AG04449 (cell line): ENCODE results near the gene KNTC1.

Experiments used
- CTCF ChIA-PET: fragments of 350-600 bp; formaldehyde crosslinking; extraction: SDS; loops from one replicate; lab custom pipeline; 2021; ENCODE audit warnings: antibody characterized with exemption; lab: Yijun Ruan, JAX
- POLR2A ChIA-PET: fragments of 400-600, 350-600 bp; formaldehyde crosslinking; extraction: SDS; loops from one replicate; lab custom pipeline; 2020; ENCODE audit warnings: antibody characterized with exemption, inconsistent platforms; lab: Yijun Ruan, JAX
- DNase-seq: peaks from one replicate; pipeline ENCODE4 v3.0.0-alpha.2; 2010; ENCODE audit warnings: low read depth, low spot score
- H3K4me3 ChIP-seq: 2 replicates; pipeline ENCODE4 v1.5.1; 2011; ENCODE audit warnings: low read depth, mild to moderate bottlenecking, control low read depth, low read length
- CTCF ChIP-seq: IDR thresholded peaks from one replicate; pipeline ENCODE4 v1.5.1; 2011; ENCODE audit warnings: mild to moderate bottlenecking, moderate library complexity, low read length, control low read depth, inconsistent platforms; ENCODE audit not compliant: insufficient read depth; ENCODE audit errors: missing control alignments

Gene KNTC1

GRCh38 chr12:122537021-122537420, 10.0 kb downstream of the KNTC1 start:
- TF ChIP-seq CTCF: no peak
- no peak for DNase-seq
- no peak overlapping the region for H3K4me3 ChIP-seq
- CTCF ChIA-PET: interaction anchor here (0.8 kb wide), 1 partner anchor 25 kb away, joined by 3 read pairs; no protein-coding TSS in a partner anchor
- POLR2A ChIA-PET: no interaction called here

- POLR2A ChIA-PET: no interaction called here
- TF ChIP-seq CTCF: no peak
- no peak overlapping the region for H3K4me3 ChIP-seq
- CTCF ChIA-PET: interaction anchor here (1.1 to 2.4 kb wide), 3 partner anchors 12 to 139 kb away, joined by 3 to 7 read pairs (median 5); no protein-coding TSS in a partner anchor
- no peak for DNase-seq
Measured at GRCh38 chr12:122538496-122538895, 11.4 kb downstream of the KNTC1 start.

GRCh38 chr12:122544537-122544936, 17.5 kb downstream of the KNTC1 start:
- H3K4me3 ChIP-seq: no peak overlapping the region
- DNase-seq: no peak
- POLR2A ChIA-PET: no interaction called here
- no peak for TF ChIP-seq CTCF
- CTCF ChIA-PET: no interaction called here

GRCh38 chr12:122545855-122546254, 18.8 kb downstream of the KNTC1 start:
- POLR2A ChIA-PET: no interaction called here
- CTCF ChIA-PET: no interaction called here

GRCh38 chr12:122547330-122547729, 20.3 kb downstream of the KNTC1 start:
- no peak overlapping the region for H3K4me3 ChIP-seq
- TF ChIP-seq CTCF: no peak
- POLR2A ChIA-PET: no interaction called here
- DNase-seq: no peak
- CTCF ChIA-PET: no interaction called here

More at GRCh38 chr12:122545855-122546254, 18.8 kb downstream of the KNTC1 start:
- DNase-seq: no peak
- TF ChIP-seq CTCF: no peak
- no peak overlapping the region for H3K4me3 ChIP-seq

GRCh38 chr12:122558745-122559641, 31.9 kb downstream of the KNTC1 start:
- no peak for DNase-seq
- CTCF ChIA-PET: interaction anchor here (1.2 kb wide), 1 partner anchor 20 kb away, joined by 3 read pairs; no protein-coding TSS in a partner anchor
- no peak overlapping the region for H3K4me3 ChIP-seq
- no peak for TF ChIP-seq CTCF
- POLR2A ChIA-PET: no interaction called here
